Naive thymus-derived CD4-positive, alpha-beta T cell (primary cell): ENCODE measurements around the gene RAB9B. TPM values are rescaled to one million over a fixed set of nuclear protein-coding genes. Genes with fewer than 3 reads are reported as not detected.
"Not testable (repeated sequence)": the region's sequence is repeated elsewhere in the genome, so short reads cannot be mapped to it uniquely, and the experiment has no call there.

Experiments
- ATAC-seq: fragments of 150-1000 bp; cut with Tn5 transposase; 2 replicates; pipeline ENCODE4 v1.10.0; 2021; ENCODE audit warnings: mild to moderate bottlenecking, moderate library complexity
- CTCF ChIA-PET: fragments of 350-600 bp; sonication (Branson Sonifier 250); formaldehyde crosslinking; loops from one replicate; lab custom pipeline; 2021; ENCODE audit warnings: antibody characterized with exemption; lab: Charles Lee
- POLR2A ChIA-PET: fragments of 350-600 bp; sonication (Branson Sonifier 250); formaldehyde crosslinking; loops from one replicate; lab custom pipeline; 2021; ENCODE audit warnings: antibody characterized with exemption, inconsistent platforms; lab: Charles Lee
- DNase-seq, 9 donors: peaks; one replicate each; pipeline versions ENCODE4 v3.0.0 to v3.0.0-alpha.2; 2020 to 2022; ENCODE audit warnings: mixed read lengths in 1 of 9
- H3K27ac ChIP-seq: one replicate; pipeline ENCODE4 v1.7.0; 2013; ENCODE audit warnings: mild to moderate bottlenecking, low read depth, low read length, moderate library complexity
- H3K27me3 ChIP-seq, 2 donors: one replicate each; pipeline ENCODE4 v1.7.0; 2013; ENCODE audit warnings: low read length in 2 of 2, mild to moderate bottlenecking in 2 of 2, moderate library complexity in 2 of 2; ENCODE audit not compliant: control insufficient read depth in 2 of 2, insufficient read depth in 2 of 2
- H3K36me3 ChIP-seq, 3 experiments: 1 replicate in 2 of 3; 2 replicates in 1 of 3; pipeline ENCODE4 v1.7.0; 2013; ENCODE audit warnings: low read length in 3 of 3, mild to moderate bottlenecking in 3 of 3, moderate library complexity in 1 of 3; ENCODE audit not compliant: insufficient read depth in 3 of 3, control insufficient read depth in 2 of 3
- H3K4me1 ChIP-seq, 2 donors: one replicate each; pipeline ENCODE4 v1.7.0; 2013; ENCODE audit warnings: low read length in 2 of 2, mild to moderate bottlenecking in 2 of 2, moderate library complexity in 1 of 2; ENCODE audit not compliant: control insufficient read depth in 2 of 2, insufficient read depth in 2 of 2
- H3K4me3 ChIP-seq: 2 replicates; pipeline ENCODE4 v1.7.0; 2013; ENCODE audit warnings: mild to moderate bottlenecking, low read length
- H3K9me3 ChIP-seq, 3 experiments: 1 replicate in 2 of 3; 2 replicates in 1 of 3; pipeline ENCODE4 v1.7.0; 2013; ENCODE audit warnings: low read length in 3 of 3; ENCODE audit not compliant: control insufficient read depth in 2 of 3
- H3K27ac Mint-ChIP-seq, 9 donors: one replicate each; pipeline ENCODE4 v1.8.0; 2020 to 2022; ENCODE audit warnings: mixed read lengths in 9 of 9, mild to moderate bottlenecking in 8 of 9, moderate library complexity in 5 of 9, inconsistent platforms in 2 of 9
- H3K27me3 Mint-ChIP-seq, 5 donors: one replicate each; pipeline ENCODE4 v1.8.0; 2021 to 2022; ENCODE audit warnings: mixed read lengths in 5 of 5, mild to moderate bottlenecking in 1 of 5
- H3K36me3 Mint-ChIP-seq, 5 donors: one replicate each; pipeline ENCODE4 v1.8.0; 2020 to 2022; ENCODE audit warnings: mixed read lengths in 5 of 5, mild to moderate bottlenecking in 3 of 5, inconsistent platforms in 1 of 5
- H3K4me1 Mint-ChIP-seq, 7 donors: one replicate each; pipeline ENCODE4 v1.8.0; 2020 to 2022; ENCODE audit warnings: mixed read lengths in 7 of 7, mild to moderate bottlenecking in 3 of 7, inconsistent platforms in 1 of 7
- H3K4me3 Mint-ChIP-seq, 10 donors: one replicate each; pipeline ENCODE4 v1.8.0; 2020 to 2022; ENCODE audit warnings: mild to moderate bottlenecking in 10 of 10, mixed read lengths in 10 of 10, moderate library complexity in 6 of 10, inconsistent platforms in 2 of 10
- H3K9me3 Mint-ChIP-seq, 11 donors: one replicate each; pipeline ENCODE4 v1.8.0; 2020 to 2022; ENCODE audit warnings: mixed read lengths in 11 of 11, mild to moderate bottlenecking in 4 of 11, inconsistent platforms in 1 of 11, moderate library complexity in 1 of 11
- intact Hi-C, 2 donors: fragments of 100-400 bp; cut with micrococcal nuclease; formaldehyde crosslinking; loops; one replicate each; pipeline ENCODE4 v1.15.1; 2023
- polyA plus RNA-seq, 2 donors: library from polyadenylated mRNA; unstranded; fragments of 300-500 nt; fragmentation: Illumina TruSeq; gene quantifications; one replicate each; pipeline ENCODE4 v1.2.3, GENCODE V29; 2021
- total RNA-seq, 6 experiments: library from RNA in 5 of 6; stranded (reverse) in 5 of 6; gene quantifications; 1 replicate in 5 of 6; 2 replicates in 1 of 6; pipeline ENCODE4 v1.2.3 and lab custom pipeline; 2021 to 2026

The RAB9B gene
- total and polyA plus RNA-seq, 7 experiments from 2014 or later, result 0.10 to 0.86 (median 0.51) TPM

- no peaks in the 10 kb centered on the region for H3K9me3 ChIP-seq
- intact Hi-C loops, result loop anchor here in 1 of 2 donors (5.0 kb wide), 1 partner anchor 144 kb away; the partner anchor contains the start of gene MORF4L2
- CTCF ChIA-PET, result no interaction called here
Measured at GRCh38 chrX:103831342-103831802, 685 bp downstream of the RAB9B start.

GRCh38 chrX:103830848-103831247, 1.2 kb downstream of the RAB9B start:
- Histone ChIP-seq H3K27me3 (no peaks in the 10 kb centered on the region), H3K36me3 (no peaks in the 10 kb centered on the region), H3K9me3 (no peaks in the 10 kb centered on the region), H3K4me1 (peaks cover 0 to 5% of the 10 kb centered on the region in 2 donors), H3K4me3 (no peak overlapping the region), H3K27ac (no peak overlapping the region)
- no peak for ATAC-seq
- intact Hi-C loops, result loop anchor here in 1 of 2 donors (5.0 kb wide), 1 partner anchor 144 kb away; the partner anchor contains the start of gene MORF4L2
- POLR2A ChIA-PET, result interaction anchor here (1.1 kb wide), 1 partner anchor 282 kb away, joined by 3 read pairs; no protein-coding TSS in a partner anchor
- Mint-ChIP-seq H3K9me3 (no peaks in the 10 kb centered on the region), H3K4me3 (peak overlapping the region in 9 of 10 donors; percentile 9 to 98 (median 84)), H3K27ac (peak overlapping the region in 1 of 9 donors; percentile 76), H3K36me3 (peaks cover 0 to 4% (median 0%) of the 10 kb centered on the region in 5 donors), H3K4me1 (peaks cover 3 to 8% (median 4%) of the 10 kb centered on the region in 7 donors), H3K27me3 (peaks cover 0 to 26% (median 4%) of the 10 kb centered on the region in 5 donors)
- no peak for DNase-seq
- CTCF ChIA-PET, result no interaction called here

More at GRCh38 chrX:103831342-103831802, 685 bp downstream of the RAB9B start:
- H3K4me1 ChIP-seq, result peaks cover 0 to 5% of the 10 kb centered on the region in 2 donors
- peak overlapping the region in 4 of 9 donors; percentile 5 to 41 (median 22) for H3K27ac Mint-ChIP-seq
- no peak for ATAC-seq
- H3K27ac ChIP-seq, result no peak overlapping the region
- no peaks in the 10 kb centered on the region for H3K9me3 Mint-ChIP-seq
- H3K4me1 Mint-ChIP-seq, result peaks cover 3 to 8% (median 4%) of the 10 kb centered on the region in 7 donors
- DNase-seq, result peak in 2 of 9 donors; percentile 54 to 60
- peak overlapping the region; percentile 77 to 98 (median 84) for H3K4me3 Mint-ChIP-seq
- peaks cover 0 to 26% (median 4%) of the 10 kb centered on the region in 5 donors for H3K27me3 Mint-ChIP-seq
- peak overlapping the region; percentile 68 for H3K4me3 ChIP-seq
- no peaks in the 10 kb centered on the region for H3K27me3 ChIP-seq
- POLR2A ChIA-PET, result interaction anchor here (1.1 kb wide), 1 partner anchor 282 kb away, joined by 3 read pairs; no protein-coding TSS in a partner anchor
- H3K36me3 Mint-ChIP-seq, result peaks cover 0 to 4% (median 0%) of the 10 kb centered on the region in 5 donors
- H3K36me3 ChIP-seq, result no peaks in the 10 kb centered on the region

- DNase-seq, result no peak
- ChIA-PET POLR2A (no interaction called here), CTCF (interaction anchor here (1.2 kb wide), 1 partner anchor 16 kb away, joined by 4 read pairs; no protein-coding TSS in a partner anchor)
- no peak for ATAC-seq
- no peak overlapping the region for H3K4me3 ChIP-seq
- no peaks in the 10 kb centered on the region for H3K36me3 ChIP-seq
- H3K27me3 Mint-ChIP-seq, result peaks cover 0 to 16% (median 0%) of the 10 kb centered on the region in 5 donors
- intact Hi-C loops, result no loop called here
- H3K27me3 ChIP-seq, result no peaks in the 10 kb centered on the region
- H3K4me3 Mint-ChIP-seq, result no peak overlapping the region
- no peak overlapping the region for H3K27ac Mint-ChIP-seq
- H3K9me3 Mint-ChIP-seq, result no peaks in the 10 kb centered on the region
- peaks cover 3 to 8% (median 4%) of the 10 kb centered on the region in 7 donors for H3K4me1 Mint-ChIP-seq
- H3K4me1 ChIP-seq, result peaks cover 0 to 5% of the 10 kb centered on the region in 2 donors
- H3K9me3 ChIP-seq, result no peaks in the 10 kb centered on the region
- H3K27ac ChIP-seq, result no peak overlapping the region
- H3K36me3 Mint-ChIP-seq, result peaks cover 0 to 4% (median 0%) of the 10 kb centered on the region in 5 donors
Measured at GRCh38 chrX:103828529-103828928, 3.5 kb downstream of the RAB9B start.

GRCh38 chrX:103825881-103826280, 6.2 kb downstream of the RAB9B start:
- Mint-ChIP-seq H3K4me3 (no peak overlapping the region), H3K27ac (no peak overlapping the region), H3K27me3 (peaks cover 0 to 7% (median 0%) of the 10 kb centered on the region in 5 donors), H3K9me3 (no peaks in the 10 kb centered on the region), H3K36me3 (no peaks in the 10 kb centered on the region), H3K4me1 (no peaks in the 10 kb centered on the region)
- no peaks in the 10 kb centered on the region for H3K27me3 ChIP-seq
- no peak overlapping the region for H3K4me3 ChIP-seq
- H3K27ac ChIP-seq, result no peak overlapping the region
- intact Hi-C loops, result no loop called here
- CTCF ChIA-PET, result no interaction called here
- DNase-seq (no peak), ATAC-seq (no peak)
- no peaks in the 10 kb centered on the region for H3K36me3 ChIP-seq
- H3K9me3 ChIP-seq, result no peaks in the 10 kb centered on the region
- POLR2A ChIA-PET, result no interaction called here
- H3K4me1 ChIP-seq, result no peaks in the 10 kb centered on the region

GRCh38 chrX:103823591-103823990, 8.5 kb downstream of the RAB9B start:
- H3K27me3 Mint-ChIP-seq, result no peaks in the 10 kb centered on the region
- intact Hi-C loops, result no loop called here
- no peaks in the 10 kb centered on the region for H3K36me3 Mint-ChIP-seq
- H3K4me1 Mint-ChIP-seq, result no peaks in the 10 kb centered on the region
- H3K27me3 ChIP-seq, result no peaks in the 10 kb centered on the region
- H3K4me1 ChIP-seq, result no peaks in the 10 kb centered on the region
- no peaks in the 10 kb centered on the region for H3K36me3 ChIP-seq
- DNase-seq, result no peak
- no peak for ATAC-seq
- CTCF ChIA-PET, result no interaction called here
- no peaks in the 10 kb centered on the region for H3K9me3 Mint-ChIP-seq
- no peaks in the 10 kb centered on the region for H3K9me3 ChIP-seq
- H3K27ac ChIP-seq, result no peak overlapping the region
- POLR2A ChIA-PET, result no interaction called here
- H3K27ac Mint-ChIP-seq, result no peak overlapping the region
- no peak overlapping the region for H3K4me3 Mint-ChIP-seq
- no peak overlapping the region for H3K4me3 ChIP-seq

GRCh38 chrX:103820802-103821201, 11.3 kb downstream of the RAB9B start:
- CTCF ChIA-PET, H3K27ac ChIP-seq, DNase-seq, H3K9me3 ChIP-seq, H3K36me3 Mint-ChIP-seq, H3K9me3 Mint-ChIP-seq, H3K27ac Mint-ChIP-seq, H3K4me3 ChIP-seq, ATAC-seq, H3K27me3 Mint-ChIP-seq, intact Hi-C loops, H3K4me3 Mint-ChIP-seq, H3K4me1 Mint-ChIP-seq, POLR2A ChIA-PET, H3K36me3 ChIP-seq, H3K27me3 ChIP-seq, H3K4me1 ChIP-seq: not testable (repeated sequence)
